GM21529 (cell line): ENCODE results near the gene TTBK2.

ENCODE experiments used
- ATAC-seq: cut with Tn5 transposase; IDR thresholded peaks from one replicate; pipeline ENCODE4 v1.9.1; 2021; ENCODE audit not compliant: unreplicated experiment

The TTBK2 gene

DNA sequence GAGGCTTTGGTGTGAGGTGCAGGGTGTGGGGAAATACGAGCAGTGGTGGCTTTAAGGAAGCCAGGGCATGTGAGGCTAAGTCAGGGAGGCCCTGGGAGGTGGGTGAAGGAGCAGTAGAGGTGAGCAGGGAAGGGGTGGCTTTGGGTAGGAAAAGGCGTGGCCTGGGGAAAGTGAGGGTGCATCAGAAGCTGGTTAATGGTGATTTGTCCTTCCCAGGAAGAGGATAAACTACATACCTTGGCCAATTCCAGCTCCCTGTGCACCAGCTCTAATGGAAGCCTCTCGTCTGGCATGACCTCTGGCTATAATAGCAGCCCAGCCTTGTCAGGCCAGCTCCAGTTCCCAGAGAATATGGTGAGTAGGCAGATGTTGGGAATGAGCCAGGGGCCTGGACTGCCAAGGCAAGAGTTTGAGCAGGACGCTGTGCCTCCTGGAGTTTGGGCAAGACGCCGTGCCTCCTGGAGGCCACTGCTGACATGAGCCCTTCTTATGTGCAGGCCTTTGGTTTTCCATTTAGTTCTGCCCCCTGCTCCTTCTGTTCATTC, 225.0 kb downstream of the TTBK2 start:
- ATAC-seq = no peak

DNA sequence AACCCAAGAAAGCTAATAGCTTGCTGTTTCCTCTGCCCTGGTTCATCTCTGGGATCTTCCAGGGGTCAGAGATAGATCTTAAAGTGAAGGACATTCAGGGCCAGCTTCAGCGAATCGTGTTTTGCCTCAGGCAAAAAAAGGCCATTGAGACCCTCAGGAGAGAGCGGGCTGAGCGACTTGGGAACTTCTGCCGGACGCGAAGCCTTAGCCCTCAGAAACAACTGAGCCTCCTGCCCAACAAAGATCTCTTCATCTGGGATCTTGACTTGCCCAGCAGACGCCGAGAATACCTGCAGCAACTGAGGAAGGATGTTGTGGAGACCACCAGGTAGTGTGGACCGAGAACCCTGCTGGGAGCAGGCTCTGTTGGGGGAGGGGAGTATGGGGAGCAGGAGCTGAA, 226.2 kb downstream of the TTBK2 start:
- no peak for ATAC-seq

DNA sequence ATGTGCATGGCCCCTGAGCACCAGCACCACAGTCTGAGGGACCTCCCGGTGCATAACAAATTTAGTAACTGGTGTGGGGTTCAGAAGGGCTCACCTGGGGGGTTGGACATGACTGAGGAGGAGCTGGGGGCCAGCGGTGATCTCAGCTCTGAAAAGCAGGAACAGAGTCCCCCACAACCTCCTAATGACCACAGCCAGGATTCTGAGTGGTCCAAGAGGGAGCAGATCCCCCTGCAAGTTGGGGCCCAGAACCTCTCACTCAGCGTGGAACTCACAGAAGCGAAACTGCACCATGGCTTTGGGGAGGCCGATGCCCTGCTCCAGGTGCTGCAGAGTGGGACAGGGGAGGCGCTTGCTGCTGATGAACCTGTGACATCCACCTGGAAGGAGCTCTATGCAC, 226.6 kb downstream of the TTBK2 start:
- ATAC-seq = no peak

DNA sequence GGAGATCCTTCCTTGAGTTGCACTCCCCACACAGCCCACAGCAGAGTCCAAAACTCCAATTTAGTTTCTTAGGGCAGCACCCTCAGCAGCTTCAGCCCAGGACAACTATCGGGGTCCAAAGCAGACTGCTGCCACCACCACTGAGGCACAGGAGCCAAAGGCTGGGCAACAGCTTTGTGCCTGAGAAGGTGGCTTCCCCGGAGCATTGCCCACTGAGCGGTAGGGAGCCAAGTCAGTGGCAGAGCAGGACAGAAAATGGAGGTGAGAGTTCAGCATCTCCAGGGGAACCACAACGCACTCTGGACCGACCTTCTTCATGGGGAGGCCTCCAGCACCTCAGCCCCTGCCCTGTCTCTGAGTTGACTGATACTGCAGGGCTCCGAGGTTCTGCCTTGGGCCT, 227.1 kb downstream of the TTBK2 start:
- ATAC-seq = no peak

DNA sequence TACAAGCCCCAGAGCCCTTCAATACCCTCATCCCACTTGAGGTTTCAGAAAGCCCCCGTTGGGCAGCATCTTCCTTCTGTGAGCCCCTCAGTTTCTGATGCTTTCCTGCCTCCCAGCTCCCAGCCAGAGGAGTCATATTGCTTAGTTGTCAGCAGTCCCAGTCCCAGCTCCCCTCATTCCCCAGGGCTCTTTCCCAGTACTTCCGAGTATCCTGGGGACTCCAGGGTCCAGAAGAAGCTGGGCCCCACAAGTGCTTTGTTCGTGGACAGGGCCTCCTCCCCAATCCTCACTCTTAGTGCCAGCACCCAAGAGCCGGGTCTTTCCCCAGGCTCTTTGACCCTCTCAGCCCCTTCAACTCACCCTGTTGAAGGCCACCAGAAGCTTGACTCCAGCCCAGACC, 227.6 kb downstream of the TTBK2 start:
- no peak for ATAC-seq

DNA sequence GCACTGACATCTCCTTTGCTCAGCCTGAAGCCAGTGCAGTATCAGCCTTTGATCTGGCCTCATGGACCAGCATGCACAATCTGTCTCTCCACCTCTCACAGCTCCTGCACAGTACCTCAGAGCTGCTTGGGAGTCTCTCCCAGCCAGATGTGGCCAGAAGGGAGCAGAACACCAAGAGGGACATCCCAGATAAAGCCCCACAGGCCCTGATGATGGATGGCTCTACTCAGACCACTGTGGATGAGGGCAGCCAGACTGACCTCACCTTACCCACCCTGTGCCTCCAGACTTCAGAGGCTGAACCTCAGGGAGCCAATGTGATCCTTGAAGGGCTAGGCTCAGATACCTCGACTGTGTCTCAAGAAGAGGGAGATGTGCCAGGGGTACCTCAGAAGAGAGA, 228.0 kb downstream of the TTBK2 start:
- no peak for ATAC-seq

DNA sequence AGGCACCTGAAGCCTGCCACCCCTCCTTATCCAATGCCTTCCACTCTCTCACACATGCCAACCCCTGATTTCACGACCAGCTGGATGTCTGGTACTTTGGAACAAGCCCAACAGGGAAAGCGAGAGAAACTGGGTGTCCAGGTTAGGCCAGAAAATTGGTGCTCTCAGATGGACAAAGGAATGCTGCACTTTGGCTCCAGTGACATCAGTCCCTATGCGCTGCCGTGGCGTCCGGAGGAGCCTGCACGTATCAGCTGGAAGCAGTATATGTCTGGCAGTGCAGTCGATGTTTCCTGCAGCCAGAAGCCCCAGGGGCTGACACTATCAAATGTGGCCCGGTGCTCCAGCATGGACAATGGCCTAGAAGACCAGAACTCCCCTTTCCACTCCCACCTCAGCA, 228.8 kb downstream of the TTBK2 start:
- no peak for ATAC-seq

DNA sequence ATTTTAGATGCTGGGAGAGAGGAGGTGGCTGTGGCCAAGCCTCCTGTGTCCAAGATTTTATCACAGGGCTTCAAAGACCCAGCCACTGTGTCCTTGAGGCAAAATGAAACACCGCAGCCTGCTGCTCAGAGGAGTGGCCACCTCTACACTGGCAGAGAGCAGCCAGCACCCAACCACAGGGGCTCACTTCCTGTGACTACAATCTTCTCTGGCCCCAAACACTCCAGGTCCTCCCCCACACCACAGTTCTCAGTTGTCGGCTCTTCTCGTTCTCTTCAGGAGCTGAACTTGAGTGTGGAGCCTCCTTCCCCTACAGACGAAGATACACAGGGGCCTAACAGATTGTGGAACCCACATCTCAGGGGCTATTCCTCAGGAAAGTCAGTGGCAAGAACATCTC, 229.3 kb downstream of the TTBK2 start:
- no peak for ATAC-seq
